Uterus (tissue), 2 donors: Measurements from ENCODE around the gene APOM.

Experiments used
- CTCF ChIP-seq, 4 experiments: fragments of 200-600 bp in 2 of 4; fragments of 450-650 bp in 2 of 4; sonication (generic) in 2 of 4; IDR thresholded peaks; one replicate each; pipeline ENCODE4 v1.5.1; 2016 to 2019; ENCODE audit warnings: antibody characterized with exemption in 4 of 4, mild to moderate bottlenecking in 2 of 4, moderate library complexity in 1 of 4
- POLR2A ChIP-seq, 2 donors: fragments of 450-650 bp; IDR thresholded peaks; one replicate each; pipeline ENCODE4 v1.6.1; 2016; ENCODE audit warnings: antibody characterized with exemption in 2 of 2, mild to moderate bottlenecking in 1 of 2, moderate library complexity in 1 of 2

GRCh38 chr6:31629014-31629413 is 26.7 kb upstream of the APOM start:
- no peak for TF ChIP-seq CTCF (IDR thresholded peaks at IDR 0.05)
- no peak for TF ChIP-seq POLR2A (IDR thresholded peaks at IDR 0.05)
